ENCODE measurements around the gene SMTN. TPM values are rescaled to one million over a fixed set of nuclear protein-coding genes. Genes with fewer than 3 reads are reported as not detected.

Gene SMTN
- total RNA-seq, 1 experiment from 2014 or later = 68.8 TPM

GRCh38 chr22:31118046-31118820 is 37.1 kb downstream of the SMTN start:
- peaks cover 6% of the 10 kb centered on the region; the same call in 1 of the 2 replicates for H3K4me1 ChIP-seq (replicated peaks; ENCODE audit: insufficient read depth)
- H3K79me2 ChIP-seq (ENCODE audit: low read depth) = no peaks in the 10 kb centered on the region
- H3K9me2 ChIP-seq (ENCODE audit: insufficient read depth) = no peaks in the 10 kb centered on the region
- no peaks in the 10 kb centered on the region for H3K36me3 ChIP-seq (ENCODE audit: low read depth)
- POLR2A ChIA-PET (ENCODE audit: unreplicated experiment) = no interaction called here
- no peak overlapping the region for H3K27ac ChIP-seq
- no peak overlapping the region for H3K4me3 ChIP-seq
- no peak overlapping the region for H2AFZ ChIP-seq
- CTCF ChIA-PET = no interaction called here
- intact Hi-C loops (cut with micrococcal nuclease; ENCODE audit: unreplicated experiment) = no loop called here
- DNase-seq = no peak
- BruUV-seq (replicated peaks) = no TSS peak
- H3K27me3 ChIP-seq (ENCODE audit: insufficient read depth, low read depth) = no peaks in the 10 kb centered on the region
- TF ChIP-seq CTCF (conservative IDR thresholded peaks at IDR 0.05) = no peak
- no peak overlapping the region for H3K4me2 ChIP-seq
- H4K20me1 ChIP-seq (ENCODE audit: insufficient read depth) = no peaks in the 10 kb centered on the region
- H3F3A ChIP-seq (ENCODE audit: insufficient read depth, low read depth) = no peaks in the 10 kb centered on the region; the same call in 1 of the 2 replicates
- H3K9me3 ChIP-seq (ENCODE audit: insufficient read depth, low read depth) = no peaks in the 10 kb centered on the region

GRCh38 chr22:31119026-31119717 is 38.1 kb downstream of the SMTN start:
- intact Hi-C loops (cut with micrococcal nuclease; ENCODE audit: unreplicated experiment) = no loop called here
- Histone ChIP-seq H3K27me3 (ENCODE audit: insufficient read depth, low read depth) (0 out of 2 replicates have a peak, but pooled peaks cover 8% of the 10 kb centered on the region), H3K27ac (no peak overlapping the region), H3K9me3 (ENCODE audit: insufficient read depth, low read depth) (no peaks in the 10 kb centered on the region), H3K4me2 (no peak overlapping the region), H3F3A (ENCODE audit: insufficient read depth, low read depth) (peaks cover 4% of the 10 kb centered on the region; the same call in 1 of the 2 replicates), H3K36me3 (ENCODE audit: low read depth) (no peaks in the 10 kb centered on the region), H2AFZ (no peak overlapping the region), H3K79me2 (ENCODE audit: low read depth) (no peaks in the 10 kb centered on the region), H3K4me3 (no peak overlapping the region), H4K20me1 (ENCODE audit: insufficient read depth) (no peaks in the 10 kb centered on the region), H3K4me1 (replicated peaks; ENCODE audit: insufficient read depth) (peaks cover 6% of the 10 kb centered on the region; the same call in 1 of the 2 replicates), H3K9me2 (ENCODE audit: insufficient read depth) (no peaks in the 10 kb centered on the region)
- TF ChIP-seq EZH2 (IDR thresholded peaks at IDR 0.05; ENCODE audit: low read depth) = no peak
- TF ChIP-seq CTCF (conservative IDR thresholded peaks at IDR 0.05) = no peak
- BruUV-seq (replicated peaks) = no TSS peak
- ChIA-PET POLR2A (ENCODE audit: unreplicated experiment) (no interaction called here), CTCF (no interaction called here)
- peak in 1 of 2 experiments; percentile 34 for DNase-seq

- Histone ChIP-seq H3K4me2 (no peak overlapping the region), H3K4me1 (replicated peaks; ENCODE audit: insufficient read depth) (peaks cover 6% of the 10 kb centered on the region; the same call in 1 of the 2 replicates), H3K79me2 (ENCODE audit: low read depth) (no peaks in the 10 kb centered on the region), H3F3A (ENCODE audit: insufficient read depth, low read depth) (peaks cover 4% of the 10 kb centered on the region; the same call in 1 of the 2 replicates), H3K9me3 (ENCODE audit: insufficient read depth, low read depth) (no peaks in the 10 kb centered on the region), H3K4me3 (no peak overlapping the region), H3K36me3 (ENCODE audit: low read depth) (no peaks in the 10 kb centered on the region), H3K27me3 (ENCODE audit: insufficient read depth, low read depth) (peaks cover 16% of the 10 kb centered on the region; the same call in 1 of the 2 replicates), H3K27ac (no peak overlapping the region), H3K9me2 (ENCODE audit: insufficient read depth) (no peaks in the 10 kb centered on the region), H2AFZ (no peak overlapping the region), H4K20me1 (ENCODE audit: insufficient read depth) (no peaks in the 10 kb centered on the region)
- no peak for TF ChIP-seq EZH2 (IDR thresholded peaks at IDR 0.05; ENCODE audit: low read depth)
- no peak for TF ChIP-seq CTCF (conservative IDR thresholded peaks at IDR 0.05)
- ChIA-PET POLR2A (ENCODE audit: unreplicated experiment) (no interaction called here), CTCF (interaction anchor here (0.6 kb wide), 1 partner anchor 221 kb away, joined by 3 read pairs; no protein-coding TSS in a partner anchor)
- DNase-seq = peak in 1 of 2 experiments; percentile 9
- intact Hi-C loops (cut with micrococcal nuclease; ENCODE audit: unreplicated experiment) = no loop called here
- no TSS peak for BruUV-seq (replicated peaks)
Measured at GRCh38 chr22:31120230-31120629, 39.1 kb downstream of the SMTN start.
